ENCODE data around the gene EMID1. TPM values are rescaled to one million over a fixed set of nuclear protein-coding genes. Genes with fewer than 3 reads are reported as not detected.

EMID1 gene
- total RNA-seq, 1 experiment from 2014 or later: 1.1 TPM

DNA sequence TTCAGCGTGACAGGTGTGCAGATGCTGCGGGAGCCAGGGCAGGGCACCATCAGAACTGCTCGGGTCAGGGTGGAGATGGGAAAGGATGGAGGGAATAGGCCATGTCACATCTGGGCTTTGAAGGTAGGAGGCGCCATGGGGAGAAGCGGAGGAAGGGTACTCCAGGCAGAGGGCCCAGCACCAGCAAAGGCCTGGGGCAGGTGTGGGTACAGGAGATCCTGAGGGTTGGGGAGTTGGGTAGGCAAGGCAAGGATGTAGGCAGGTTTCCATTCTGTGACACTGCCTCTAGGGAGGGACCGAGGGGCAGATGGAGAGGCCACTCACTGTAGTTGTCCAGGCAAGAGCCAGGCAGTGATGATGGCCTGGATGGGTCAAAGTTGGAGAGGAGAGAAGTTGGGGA lies 8.5 kb downstream of the EMID1 start:
- Histone ChIP-seq H3K4me2 (no peak overlapping the region), H3K9me3 (ENCODE audit: insufficient read depth, low read depth) (no peaks in the 10 kb centered on the region), H3K36me3 (ENCODE audit: low read depth) (no peaks in the 10 kb centered on the region), H3K27ac (no peak overlapping the region), H3F3A (ENCODE audit: insufficient read depth, low read depth) (no peaks in the 10 kb centered on the region), H3K27me3 (ENCODE audit: insufficient read depth, low read depth) (peaks cover 21% of the 10 kb centered on the region), H3K4me1 (replicated peaks; ENCODE audit: insufficient read depth) (no peaks in the 10 kb centered on the region), H3K4me3 (no peak overlapping the region), H3K9me2 (ENCODE audit: insufficient read depth) (no peaks in the 10 kb centered on the region), H2AFZ (no peak overlapping the region), H3K79me2 (ENCODE audit: low read depth) (no peaks in the 10 kb centered on the region), H4K20me1 (ENCODE audit: insufficient read depth) (no peaks in the 10 kb centered on the region)
- intact Hi-C loops (cut with micrococcal nuclease; ENCODE audit: unreplicated experiment): no loop called here
- TF ChIP-seq EZH2 (IDR thresholded peaks at IDR 0.05; ENCODE audit: low read depth): no peak
- TF ChIP-seq, protein P1, sequence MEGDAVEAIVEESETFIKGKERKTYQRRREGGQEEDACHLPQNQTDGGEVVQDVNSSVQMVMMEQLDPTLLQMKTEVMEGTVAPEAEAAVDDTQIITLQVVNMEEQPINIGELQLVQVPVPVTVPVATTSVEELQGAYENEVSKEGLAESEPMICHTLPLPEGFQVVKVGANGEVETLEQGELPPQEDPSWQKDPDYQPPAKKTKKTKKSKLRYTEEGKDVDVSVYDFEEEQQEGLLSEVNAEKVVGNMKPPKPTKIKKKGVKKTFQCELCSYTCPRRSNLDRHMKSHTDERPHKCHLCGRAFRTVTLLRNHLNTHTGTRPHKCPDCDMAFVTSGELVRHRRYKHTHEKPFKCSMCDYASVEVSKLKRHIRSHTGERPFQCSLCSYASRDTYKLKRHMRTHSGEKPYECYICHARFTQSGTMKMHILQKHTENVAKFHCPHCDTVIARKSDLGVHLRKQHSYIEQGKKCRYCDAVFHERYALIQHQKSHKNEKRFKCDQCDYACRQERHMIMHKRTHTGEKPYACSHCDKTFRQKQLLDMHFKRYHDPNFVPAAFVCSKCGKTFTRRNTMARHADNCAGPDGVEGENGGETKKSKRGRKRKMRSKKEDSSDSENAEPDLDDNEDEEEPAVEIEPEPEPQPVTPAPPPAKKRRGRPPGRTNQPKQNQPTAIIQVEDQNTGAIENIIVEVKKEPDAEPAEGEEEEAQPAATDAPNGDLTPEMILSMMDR (conservative IDR thresholded peaks at IDR 0.05): no peak
- DNase-seq: no peak
- BruUV-seq (replicated peaks): no TSS peak
- CTCF ChIA-PET: no interaction called here
- POLR2A ChIA-PET (ENCODE audit: unreplicated experiment): no interaction called here

DNA sequence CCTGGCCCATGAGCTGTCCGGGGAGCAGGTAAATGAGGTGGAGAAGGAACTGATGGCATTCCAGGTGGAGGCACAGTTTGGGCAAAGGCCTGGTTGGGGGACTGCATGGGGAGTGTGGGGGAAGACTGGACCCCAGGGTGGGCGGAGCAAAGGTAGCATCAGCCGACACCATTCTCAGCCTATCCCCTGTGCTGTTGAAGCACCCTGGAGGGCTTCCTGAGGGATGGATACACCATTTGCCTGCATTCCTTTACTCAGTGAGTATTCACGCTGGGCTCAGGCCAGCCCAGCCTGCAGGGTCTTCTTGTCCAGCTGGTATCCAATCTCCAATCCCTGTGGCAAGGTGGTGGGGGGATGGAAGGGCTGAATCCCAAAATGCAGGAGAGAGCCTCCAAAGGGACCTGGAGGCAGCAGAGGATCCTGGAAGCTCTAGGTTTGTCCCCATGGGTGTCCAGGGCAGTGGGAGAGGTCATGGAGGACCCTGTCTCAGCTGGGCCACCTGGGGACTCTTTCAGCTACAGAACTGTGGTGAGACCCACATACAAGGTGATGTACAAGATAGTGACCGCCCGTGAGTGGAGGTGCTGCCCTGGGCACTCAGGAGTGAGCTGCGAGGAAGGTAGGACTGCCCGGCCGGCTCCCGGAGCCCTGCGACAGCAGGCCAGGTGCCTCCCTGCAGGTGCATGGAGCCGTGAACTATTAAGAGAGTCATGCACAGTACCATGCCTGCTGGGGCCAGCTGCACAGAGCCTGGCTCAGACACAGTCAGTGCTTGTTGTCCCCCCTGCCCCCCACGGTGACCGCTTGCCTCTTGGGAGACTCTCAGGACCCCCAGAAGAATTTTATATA lies 9.5 kb downstream of the EMID1 start:
- TF ChIP-seq, protein P1 (conservative IDR thresholded peaks at IDR 0.05): no peak
- TF ChIP-seq EZH2 (IDR thresholded peaks at IDR 0.05; ENCODE audit: low read depth): no peak
- no peaks in the 10 kb centered on the region for H3F3A ChIP-seq (ENCODE audit: insufficient read depth, low read depth)
- intact Hi-C loops (cut with micrococcal nuclease; ENCODE audit: unreplicated experiment): no loop called here
- H3K4me3 ChIP-seq: no peak overlapping the region
- H3K36me3 ChIP-seq (ENCODE audit: low read depth): no peaks in the 10 kb centered on the region
- no peaks in the 10 kb centered on the region for H3K4me1 ChIP-seq (replicated peaks; ENCODE audit: insufficient read depth)
- H4K20me1 ChIP-seq (ENCODE audit: insufficient read depth): no peaks in the 10 kb centered on the region
- POLR2A ChIA-PET (ENCODE audit: unreplicated experiment): no interaction called here
- CTCF ChIA-PET: no interaction called here
- H3K79me2 ChIP-seq (ENCODE audit: low read depth): no peaks in the 10 kb centered on the region
- H3K4me2 ChIP-seq: no peak overlapping the region
- H3K27me3 ChIP-seq (ENCODE audit: insufficient read depth, low read depth): peaks cover 21% of the 10 kb centered on the region
- H3K9me3 ChIP-seq (ENCODE audit: insufficient read depth, low read depth): no peaks in the 10 kb centered on the region
- H2AFZ ChIP-seq: no peak overlapping the region
- H3K9me2 ChIP-seq (ENCODE audit: insufficient read depth): no peaks in the 10 kb centered on the region
- no TSS peak for BruUV-seq (replicated peaks)
- no peak for DNase-seq
- H3K27ac ChIP-seq: no peak overlapping the region

DNA sequence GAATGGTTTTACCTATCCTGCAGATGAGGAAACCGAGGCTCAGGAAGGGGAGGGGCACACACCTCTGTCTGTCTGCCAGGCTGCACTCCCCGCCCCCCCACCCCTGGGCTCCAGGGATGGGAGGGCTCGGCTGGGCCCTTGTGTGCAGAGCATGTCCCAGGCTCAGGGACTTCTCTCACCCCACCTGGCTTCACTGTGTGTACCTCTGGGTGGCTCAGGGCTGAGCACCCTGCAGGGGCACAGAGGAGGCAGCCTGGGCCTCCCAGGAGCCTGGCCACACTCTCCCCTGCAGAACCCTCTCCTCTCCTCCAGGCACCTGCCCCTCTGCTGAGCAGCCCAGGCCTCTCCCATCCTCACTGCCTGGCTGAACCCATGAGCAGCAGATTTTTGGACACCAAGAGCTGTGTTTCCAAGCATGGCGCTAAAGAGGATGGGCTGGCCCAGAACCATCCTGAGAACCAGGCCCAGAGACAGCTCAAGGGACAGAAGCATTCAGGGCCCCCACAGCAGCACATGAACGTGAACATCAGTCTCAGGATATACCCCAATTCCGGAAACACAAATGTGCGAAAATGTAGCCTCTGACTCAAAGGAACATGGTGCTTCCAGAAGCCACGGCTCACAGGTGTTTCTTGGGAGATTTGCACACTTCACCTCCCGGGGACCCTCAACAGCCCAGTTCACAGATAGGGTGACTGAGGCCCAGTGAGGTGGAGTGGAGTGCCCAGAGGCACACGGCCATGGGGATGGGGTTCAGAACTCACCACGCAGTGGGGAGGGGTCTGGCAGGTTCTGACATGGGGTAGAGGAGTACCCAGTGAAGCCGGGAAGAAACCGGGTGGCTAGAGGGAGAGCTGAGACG lies 10.5 kb downstream of the EMID1 start:
- Histone ChIP-seq H3K9me2 (ENCODE audit: insufficient read depth) (no peaks in the 10 kb centered on the region), H3K4me3 (no peak overlapping the region), H3K27ac (no peak overlapping the region), H3K36me3 (ENCODE audit: low read depth) (no peaks in the 10 kb centered on the region), H3K27me3 (ENCODE audit: insufficient read depth, low read depth) (peaks cover 19% of the 10 kb centered on the region), H3K9me3 (ENCODE audit: insufficient read depth, low read depth) (no peaks in the 10 kb centered on the region), H3K4me2 (no peak overlapping the region), H4K20me1 (ENCODE audit: insufficient read depth) (no peaks in the 10 kb centered on the region), H3F3A (ENCODE audit: insufficient read depth, low read depth) (no peaks in the 10 kb centered on the region), H2AFZ (no peak overlapping the region), H3K79me2 (ENCODE audit: low read depth) (no peaks in the 10 kb centered on the region), H3K4me1 (replicated peaks; ENCODE audit: insufficient read depth) (no peaks in the 10 kb centered on the region)
- no peak for DNase-seq
- CTCF ChIA-PET: no interaction called here
- POLR2A ChIA-PET (ENCODE audit: unreplicated experiment): interaction anchor here (0.5 kb wide), 1 partner anchor 460 kb away, joined by 3 read pairs; no protein-coding TSS in a partner anchor
- intact Hi-C loops (cut with micrococcal nuclease; ENCODE audit: unreplicated experiment): no loop called here
- TF ChIP-seq, protein P1 (conservative IDR thresholded peaks at IDR 0.05): no peak
- TF ChIP-seq EZH2 (IDR thresholded peaks at IDR 0.05; ENCODE audit: low read depth): no peak
- no TSS peak for BruUV-seq (replicated peaks)

Measured in PC-9 (cell line).